ENCODE data around the gene WRAP73. TPM values are rescaled to one million over a fixed set of nuclear protein-coding genes. Genes with fewer than 3 reads are reported as not detected.

Gene WRAP73
- total RNA-seq, 1 experiment from 2014 or later, result 25.3 TPM

DNA sequence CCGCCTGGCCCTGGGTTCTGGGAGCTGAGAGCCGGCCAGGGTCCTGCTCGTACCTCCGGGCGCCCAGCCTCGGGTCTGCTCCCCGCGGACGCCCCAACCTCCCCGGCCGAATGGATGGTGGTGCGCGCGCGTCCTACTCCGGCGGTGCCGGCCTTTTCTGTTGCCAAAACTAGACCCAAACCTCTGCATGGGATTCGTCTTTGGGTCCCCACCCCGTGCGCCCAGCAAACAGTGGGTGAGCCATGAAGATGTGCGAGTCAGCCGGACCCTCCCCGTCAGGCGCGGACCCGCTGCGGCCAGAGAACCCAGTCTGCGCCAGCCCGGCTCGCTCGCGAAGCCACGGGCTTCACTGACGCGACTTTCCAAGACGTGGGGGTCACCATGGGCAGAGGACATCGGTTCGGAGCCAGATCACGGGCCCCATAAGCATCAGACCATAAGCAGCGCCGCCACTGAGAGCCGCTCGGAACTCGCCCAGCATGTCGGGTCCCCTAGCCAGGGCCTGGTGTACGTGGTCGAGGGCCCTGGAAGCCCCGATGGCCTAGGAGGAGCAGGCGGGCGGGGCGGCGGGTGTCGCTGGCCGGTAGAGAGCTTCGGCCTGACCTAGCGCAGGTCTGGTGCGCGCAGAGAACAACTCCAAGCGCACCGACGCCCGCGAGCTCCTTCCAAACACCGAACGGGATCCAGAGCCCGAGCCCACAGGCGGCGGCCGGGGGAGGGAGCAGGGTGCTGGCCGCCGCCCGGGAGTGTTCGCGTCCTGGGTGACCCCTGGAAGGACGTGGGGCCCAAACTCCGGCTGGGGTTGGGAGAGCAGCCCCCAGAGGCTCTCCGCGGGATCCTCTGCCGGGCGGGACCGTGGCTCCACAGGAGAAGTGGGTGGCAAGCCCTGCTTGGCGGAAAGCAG lies 1.4 kb upstream of the WRAP73 start:
- H3K4me3 Mint-ChIP-seq (ENCODE audit: unreplicated experiment), result peak overlapping the region; percentile 43
- H3K4me1 Mint-ChIP-seq (ENCODE audit: insufficient read depth, unreplicated experiment), result peaks cover 7% of the 10 kb centered on the region
- no peak overlapping the region for H3K27ac Mint-ChIP-seq (ENCODE audit: low read depth, unreplicated experiment)
- ChIA-PET POLR2A (interaction anchor here (0.6 kb wide), 1 partner anchor 9 kb away, joined by 4 read pairs; no protein-coding TSS in a partner anchor), CTCF (interaction anchor here (0.5 to 1.2 kb wide), 4 partner anchors 16 to 1864 kb away, joined by 3 to 5 read pairs (median 3); no protein-coding TSS in a partner anchor)
- no peak for TF ChIP-seq CTCF (IDR thresholded peaks at IDR 0.05; ENCODE audit: unreplicated experiment)
- no TSS peak for BruUV-seq (replicated peaks)
- H3K36me3 Mint-ChIP-seq (ENCODE audit: insufficient read depth, unreplicated experiment), result peaks cover 5% of the 10 kb centered on the region
- DNase-seq (ENCODE audit: unreplicated experiment), result no peak
- H3K9me3 Mint-ChIP-seq (ENCODE audit: unreplicated experiment), result no peaks in the 10 kb centered on the region
- no peaks in the 10 kb centered on the region for H3K27me3 Mint-ChIP-seq (ENCODE audit: insufficient read depth, unreplicated experiment)
- intact Hi-C loops (cut with micrococcal nuclease), result no loop called here

DNA sequence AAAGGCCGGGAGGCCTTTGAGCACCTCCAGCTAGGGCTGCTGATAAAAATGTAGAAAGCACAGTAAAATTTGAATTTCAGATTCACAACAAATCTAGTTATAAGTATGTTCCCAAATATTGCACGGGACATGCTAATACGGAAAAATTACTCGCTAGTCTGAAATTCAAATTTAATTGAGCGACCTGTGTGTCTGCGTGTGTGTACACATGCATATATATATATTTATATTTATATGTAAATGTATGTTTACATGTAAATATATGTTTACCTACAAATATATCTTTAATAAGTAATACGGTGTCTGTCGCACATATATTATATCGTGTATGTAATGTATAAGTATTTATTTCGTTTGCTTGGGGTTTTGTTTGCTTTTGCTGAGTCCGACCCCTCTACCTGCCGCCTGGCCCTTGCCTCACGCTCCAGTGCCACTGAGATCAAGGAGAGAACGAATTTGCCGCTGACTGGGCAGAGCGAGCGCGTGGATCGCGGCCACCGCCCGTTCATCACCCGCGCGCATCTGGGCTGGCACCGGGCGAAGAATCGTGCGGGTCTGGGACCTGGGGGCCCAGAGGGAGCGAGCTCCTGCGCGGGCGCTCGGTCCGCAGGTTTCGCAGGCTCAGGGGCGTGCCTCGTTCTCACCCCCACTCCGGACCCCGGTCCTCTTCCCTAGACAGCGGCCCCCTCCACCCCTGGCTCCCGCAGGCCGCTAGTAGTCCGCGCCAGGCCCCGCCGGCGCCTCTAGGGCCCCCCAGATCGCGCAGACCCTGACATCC lies 534 bp upstream of the WRAP73 start:
- H3K4me3 Mint-ChIP-seq (ENCODE audit: unreplicated experiment), result peak overlapping the region; percentile 72
- H3K36me3 Mint-ChIP-seq (ENCODE audit: insufficient read depth, unreplicated experiment), result peaks cover 8% of the 10 kb centered on the region
- no peaks in the 10 kb centered on the region for H3K27me3 Mint-ChIP-seq (ENCODE audit: insufficient read depth, unreplicated experiment)
- no TSS peak for BruUV-seq (replicated peaks)
- H3K4me1 Mint-ChIP-seq (ENCODE audit: insufficient read depth, unreplicated experiment), result peaks cover 7% of the 10 kb centered on the region
- H3K27ac Mint-ChIP-seq (ENCODE audit: low read depth, unreplicated experiment), result no peak overlapping the region
- no peak for DNase-seq (ENCODE audit: unreplicated experiment)
- ChIA-PET CTCF (interaction anchor here (0.6 to 2.2 kb wide), 5 partner anchors 15 to 1501 kb away, joined by 3 to 6 read pairs (median 3); no protein-coding TSS in a partner anchor), POLR2A (interaction anchor here (0.6 to 1.4 kb wide), 5 partner anchors 8 to 67 kb away, joined by 4 to 6 read pairs (median 5); no protein-coding TSS in a partner anchor)
- H3K9me3 Mint-ChIP-seq (ENCODE audit: unreplicated experiment), result no peaks in the 10 kb centered on the region
- intact Hi-C loops (cut with micrococcal nuclease), result no loop called here
- no peak for TF ChIP-seq CTCF (IDR thresholded peaks at IDR 0.05; ENCODE audit: unreplicated experiment)

DNA sequence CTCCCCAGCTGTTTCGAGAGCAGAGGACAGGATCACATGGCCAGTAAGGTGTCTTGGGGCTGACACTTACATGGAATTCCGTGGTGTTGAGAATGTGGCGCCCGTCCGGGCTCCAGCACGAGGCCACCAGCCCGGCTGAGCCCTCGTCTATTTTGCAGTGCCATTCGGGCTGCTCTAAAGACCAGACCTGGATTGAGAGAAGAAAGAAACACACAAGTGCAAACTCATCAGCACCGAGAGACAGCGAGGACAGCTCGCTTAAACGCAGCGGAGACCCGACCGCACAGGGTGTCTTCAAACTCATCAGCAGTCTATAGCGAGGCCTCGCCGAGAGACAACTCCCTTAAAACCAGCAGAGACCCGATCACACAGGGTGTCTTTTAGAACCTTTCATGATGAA lies 3.3 kb downstream of the WRAP73 start:
- no TSS peak for BruUV-seq (replicated peaks)
- ChIA-PET CTCF (interaction anchor here (0.6 to 1.4 kb wide), 2 partner anchors 129 to 193 kb away, joined by 3 read pairs; no protein-coding TSS in a partner anchor), POLR2A (interaction anchor here (0.6 kb wide), 1 partner anchor 197 kb away, joined by 4 read pairs; no protein-coding TSS in a partner anchor)
- no peak overlapping the region for H3K4me3 Mint-ChIP-seq (ENCODE audit: unreplicated experiment)
- H3K27ac Mint-ChIP-seq (ENCODE audit: low read depth, unreplicated experiment), result no peak overlapping the region
- no peak for TF ChIP-seq CTCF (IDR thresholded peaks at IDR 0.05; ENCODE audit: unreplicated experiment)
- H3K36me3 Mint-ChIP-seq (ENCODE audit: insufficient read depth, unreplicated experiment), result peaks cover 23% of the 10 kb centered on the region
- no peak for DNase-seq (ENCODE audit: unreplicated experiment)
- intact Hi-C loops (cut with micrococcal nuclease), result no loop called here
- H3K27me3 Mint-ChIP-seq (ENCODE audit: insufficient read depth, unreplicated experiment), result no peaks in the 10 kb centered on the region
- H3K9me3 Mint-ChIP-seq (ENCODE audit: unreplicated experiment), result no peaks in the 10 kb centered on the region
- H3K4me1 Mint-ChIP-seq (ENCODE audit: insufficient read depth, unreplicated experiment), result peaks cover 7% of the 10 kb centered on the region
